HG03460 (cell line): ENCODE measurements around the gene MRPS12.

ENCODE experiments used
- ATAC-seq: cut with Tn5 transposase; IDR thresholded peaks from one replicate; pipeline ENCODE4 v1.9.1; 2021; ENCODE audit not compliant: unreplicated experiment

MRPS12 gene

GRCh38 chr19:38910488-38910887 lies 20.3 kb upstream of the MRPS12 start:
- no peak for ATAC-seq

GRCh38 chr19:38911388-38912001 lies 19.2 kb upstream of the MRPS12 start:
- no peak for ATAC-seq

GRCh38 chr19:38912600-38913514 lies 17.9 kb upstream of the MRPS12 start:
- ATAC-seq: no peak

- ATAC-seq: no peak
Observed at GRCh38 chr19:38913958-38914357, 16.8 kb upstream of the MRPS12 start.

GRCh38 chr19:38915329-38916321 lies 15.1 kb upstream of the MRPS12 start:
- no peak for ATAC-seq

GRCh38 chr19:38917516-38917915 lies 13.2 kb upstream of the MRPS12 start:
- no peak for ATAC-seq

GRCh38 chr19:38917921-38918491 lies 12.7 kb upstream of the MRPS12 start:
- ATAC-seq: no peak

GRCh38 chr19:38918526-38918925 lies 12.2 kb upstream of the MRPS12 start:
- no peak for ATAC-seq

GRCh38 chr19:38919837-38920601 lies 10.7 kb upstream of the MRPS12 start:
- ATAC-seq: no peak

GRCh38 chr19:38920602-38921419 lies 9.9 kb upstream of the MRPS12 start:
- ATAC-seq: no peak

- ATAC-seq: no peak
Observed at GRCh38 chr19:38921420-38922274, 9.1 kb upstream of the MRPS12 start.

GRCh38 chr19:38922482-38922881 lies 8.3 kb upstream of the MRPS12 start:
- ATAC-seq: no peak

- no peak for ATAC-seq
Observed at GRCh38 chr19:38924388-38924787, 6.4 kb upstream of the MRPS12 start.

GRCh38 chr19:38928391-38929001 lies 2.2 kb upstream of the MRPS12 start:
- ATAC-seq: no peak

GRCh38 chr19:38929929-38930775 lies 592 bp upstream of the MRPS12 start, which contains the start of gene SARS2:
Gene SARS2, minus strand, starts transcription at chr19:38930763. Its CDS starts 27 bp downstream, at chr19:38930736.
- ATAC-seq: peak; percentile 43

- no peak for ATAC-seq
Observed at GRCh38 chr19:38931521-38931793, 713 bp downstream of the MRPS12 start.
